Measurements from ENCODE around the gene SREK1. TPM values are rescaled to one million over a fixed set of nuclear protein-coding genes. Genes with fewer than 3 reads are reported as not detected.

SREK1 gene
- total RNA-seq, 2 donors from 2014 or later = 118 to 134 TPM

GRCh38 chr5:66223637-66224036 is 79.5 kb downstream of the SREK1 start:
- no peaks in the 10 kb centered on the region for H3K4me1 ChIP-seq
- DNase-seq (no peak), ATAC-seq (no peak)
- H3K4me3 ChIP-seq = no peak overlapping the region
- H3K27me3 ChIP-seq = no peaks in the 10 kb centered on the region
- 50 to 59% methylated on average over 4 of the region's 4 CpGs for WGBS, 2 donors
- intact Hi-C loops (cut with DNase I) = no loop called here
- no peaks in the 10 kb centered on the region for H3K36me3 ChIP-seq (replicated peaks in 1 of 2; ENCODE audit: insufficient read depth in 1 of 2, low read depth in 2 of 2)
- H3K9me3 ChIP-seq = no peaks in the 10 kb centered on the region
- H3K27ac ChIP-seq = no peak overlapping the region
- TF ChIP-seq CTCF (IDR thresholded peaks at IDR 0.05) = peak in 2 of 7 experiments; percentile 6 to 9
- TF ChIP-seq POLR2A (IDR thresholded peaks at IDR 0.05) = no peak

GRCh38 chr5:66224274-66224673 is 80.2 kb downstream of the SREK1 start:
- DNase-seq (no peak), ATAC-seq (no peak)
- no peaks in the 10 kb centered on the region for H3K4me1 ChIP-seq
- 74 to 78% methylated on average over 3 of the region's 3 CpGs for WGBS, 2 donors
- no peaks in the 10 kb centered on the region for H3K27me3 ChIP-seq
- no peaks in the 10 kb centered on the region for H3K9me3 ChIP-seq
- H3K36me3 ChIP-seq (replicated peaks in 1 of 2; ENCODE audit: insufficient read depth in 1 of 2, low read depth in 2 of 2) = no peaks in the 10 kb centered on the region
- intact Hi-C loops (cut with DNase I) = no loop called here
- H3K27ac ChIP-seq = no peak overlapping the region
- no peak overlapping the region for H3K4me3 ChIP-seq
- no peak for TF ChIP-seq POLR2A (IDR thresholded peaks at IDR 0.05)
- TF ChIP-seq CTCF (IDR thresholded peaks at IDR 0.05) = no peak

GRCh38 chr5:66224773-66225553 is 80.9 kb downstream of the SREK1 start:
- H3K27me3 ChIP-seq = no peaks in the 10 kb centered on the region
- no peak overlapping the region for H3K4me3 ChIP-seq
- no peaks in the 10 kb centered on the region for H3K4me1 ChIP-seq
- H3K27ac ChIP-seq = no peak overlapping the region
- intact Hi-C loops (cut with DNase I) = no loop called here
- H3K36me3 ChIP-seq (replicated peaks in 1 of 2; ENCODE audit: insufficient read depth in 1 of 2, low read depth in 2 of 2) = no peaks in the 10 kb centered on the region
- DNase-seq = no peak
- no peaks in the 10 kb centered on the region for H3K9me3 ChIP-seq
- no peak for ATAC-seq
- 83% methylated on average over 8 of the region's 8 CpGs for WGBS, 2 donors
- TF ChIP-seq POLR2A (IDR thresholded peaks at IDR 0.05) = no peak
- TF ChIP-seq CTCF (IDR thresholded peaks at IDR 0.05) = no peak

GRCh38 chr5:66230551-66230950 is 86.5 kb downstream of the SREK1 start:
- Histone ChIP-seq H3K4me3 (no peak overlapping the region), H3K27ac (no peak overlapping the region), H3K36me3 (replicated peaks in 1 of 2; ENCODE audit: insufficient read depth in 1 of 2, low read depth in 2 of 2) (no peaks in the 10 kb centered on the region), H3K4me1 (no peaks in the 10 kb centered on the region), H3K9me3 (no peaks in the 10 kb centered on the region), H3K27me3 (no peaks in the 10 kb centered on the region)
- intact Hi-C loops (cut with DNase I) = no loop called here
- TF ChIP-seq POLR2A (IDR thresholded peaks at IDR 0.05) (no peak), CTCF (IDR thresholded peaks at IDR 0.05) (no peak)
- DNase-seq = no peak
- 75 to 89% methylated on average over 1 of the region's 1 CpG for WGBS, 2 donors
- ATAC-seq = no peak

GRCh38 chr5:66231508-66231907 is 87.4 kb downstream of the SREK1 start:
- intact Hi-C loops (cut with DNase I) = no loop called here
- 61% methylated on average over 2 of the region's 2 CpGs for WGBS, 2 donors
- no peak overlapping the region for H3K27ac ChIP-seq

More at GRCh38 chr5:66231508-66231907, 87.4 kb downstream of the SREK1 start:
- no peaks in the 10 kb centered on the region for H3K9me3 ChIP-seq
- no peaks in the 10 kb centered on the region for H3K27me3 ChIP-seq
- ATAC-seq = no peak
- H3K4me3 ChIP-seq = no peak overlapping the region
- H3K36me3 ChIP-seq (replicated peaks in 1 of 2; ENCODE audit: insufficient read depth in 1 of 2, low read depth in 2 of 2) = no peaks in the 10 kb centered on the region
- DNase-seq = no peak
- no peaks in the 10 kb centered on the region for H3K4me1 ChIP-seq
- TF ChIP-seq POLR2A (IDR thresholded peaks at IDR 0.05) (no peak), CTCF (IDR thresholded peaks at IDR 0.05) (no peak)

Data from body of pancreas (tissue), 4 donors.